A549 treated with Hydrocortisone at 1 μM for 4 hours (cell line): ENCODE measurements around the gene SSH2. TPM values are rescaled to one million over a fixed set of nuclear protein-coding genes. Genes with fewer than 3 reads are reported as not detected.

Source experiments
- total RNA-seq: library from RNA; stranded (reverse); fragments of 200-300 nt; extraction: Qiagen RNA extraction; gene quantifications from 5 replicates; pipeline ENCODE4 v1.2.3, GENCODE V29; 2022

SSH2 gene, protein sequence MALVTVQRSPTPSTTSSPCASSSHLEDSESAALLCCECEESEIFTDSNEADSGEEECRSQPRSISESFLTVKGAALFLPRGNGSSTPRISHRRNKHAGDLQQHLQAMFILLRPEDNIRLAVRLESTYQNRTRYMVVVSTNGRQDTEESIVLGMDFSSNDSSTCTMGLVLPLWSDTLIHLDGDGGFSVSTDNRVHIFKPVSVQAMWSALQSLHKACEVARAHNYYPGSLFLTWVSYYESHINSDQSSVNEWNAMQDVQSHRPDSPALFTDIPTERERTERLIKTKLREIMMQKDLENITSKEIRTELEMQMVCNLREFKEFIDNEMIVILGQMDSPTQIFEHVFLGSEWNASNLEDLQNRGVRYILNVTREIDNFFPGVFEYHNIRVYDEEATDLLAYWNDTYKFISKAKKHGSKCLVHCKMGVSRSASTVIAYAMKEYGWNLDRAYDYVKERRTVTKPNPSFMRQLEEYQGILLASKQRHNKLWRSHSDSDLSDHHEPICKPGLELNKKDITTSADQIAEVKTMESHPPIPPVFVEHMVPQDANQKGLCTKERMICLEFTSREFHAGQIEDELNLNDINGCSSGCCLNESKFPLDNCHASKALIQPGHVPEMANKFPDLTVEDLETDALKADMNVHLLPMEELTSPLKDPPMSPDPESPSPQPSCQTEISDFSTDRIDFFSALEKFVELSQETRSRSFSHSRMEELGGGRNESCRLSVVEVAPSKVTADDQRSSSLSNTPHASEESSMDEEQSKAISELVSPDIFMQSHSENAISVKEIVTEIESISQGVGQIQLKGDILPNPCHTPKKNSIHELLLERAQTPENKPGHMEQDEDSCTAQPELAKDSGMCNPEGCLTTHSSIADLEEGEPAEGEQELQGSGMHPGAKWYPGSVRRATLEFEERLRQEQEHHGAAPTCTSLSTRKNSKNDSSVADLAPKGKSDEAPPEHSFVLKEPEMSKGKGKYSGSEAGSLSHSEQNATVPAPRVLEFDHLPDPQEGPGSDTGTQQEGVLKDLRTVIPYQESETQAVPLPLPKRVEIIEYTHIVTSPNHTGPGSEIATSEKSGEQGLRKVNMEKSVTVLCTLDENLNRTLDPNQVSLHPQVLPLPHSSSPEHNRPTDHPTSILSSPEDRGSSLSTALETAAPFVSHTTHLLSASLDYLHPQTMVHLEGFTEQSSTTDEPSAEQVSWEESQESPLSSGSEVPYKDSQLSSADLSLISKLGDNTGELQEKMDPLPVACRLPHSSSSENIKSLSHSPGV (N-terminal part only)
- total RNA-seq: 23.6 to 32.0 TPM (median 29.2 TPM) in 5 replicates

GRCh38 chr17:29929533-29930408 lies at the start of gene SSH2:
TSS of gene SSH2 (minus strand) at chr17:29930228. CDS start at chr17:29930000, 228 bp downstream.

DNA sequence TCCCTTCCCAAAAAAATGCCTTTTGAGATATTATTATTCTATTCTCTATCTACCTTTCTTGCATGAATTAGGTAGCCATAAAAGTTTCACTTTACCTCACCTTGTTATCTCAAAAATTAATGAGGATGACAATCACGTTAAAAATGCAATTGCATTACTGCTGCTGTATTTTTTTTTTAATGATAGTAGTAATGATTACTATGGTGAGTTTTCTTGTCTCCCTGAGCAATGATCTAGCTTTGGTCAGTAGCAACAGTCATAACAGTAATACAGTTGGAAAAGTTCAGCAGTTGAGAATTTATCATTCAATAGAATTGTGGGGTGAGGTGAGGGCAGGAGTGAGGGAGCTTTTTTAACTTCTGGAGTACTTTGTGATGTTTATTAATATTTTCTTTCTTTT lies 11.3 kb upstream of the SSH2 start, which contains the start of gene EFCAB5:
EFCAB5 (plus strand) TSS at position 301 of the 400 bp plus-strand sequence. CDS start 163 bp downstream, outside the sequence.

DNA sequence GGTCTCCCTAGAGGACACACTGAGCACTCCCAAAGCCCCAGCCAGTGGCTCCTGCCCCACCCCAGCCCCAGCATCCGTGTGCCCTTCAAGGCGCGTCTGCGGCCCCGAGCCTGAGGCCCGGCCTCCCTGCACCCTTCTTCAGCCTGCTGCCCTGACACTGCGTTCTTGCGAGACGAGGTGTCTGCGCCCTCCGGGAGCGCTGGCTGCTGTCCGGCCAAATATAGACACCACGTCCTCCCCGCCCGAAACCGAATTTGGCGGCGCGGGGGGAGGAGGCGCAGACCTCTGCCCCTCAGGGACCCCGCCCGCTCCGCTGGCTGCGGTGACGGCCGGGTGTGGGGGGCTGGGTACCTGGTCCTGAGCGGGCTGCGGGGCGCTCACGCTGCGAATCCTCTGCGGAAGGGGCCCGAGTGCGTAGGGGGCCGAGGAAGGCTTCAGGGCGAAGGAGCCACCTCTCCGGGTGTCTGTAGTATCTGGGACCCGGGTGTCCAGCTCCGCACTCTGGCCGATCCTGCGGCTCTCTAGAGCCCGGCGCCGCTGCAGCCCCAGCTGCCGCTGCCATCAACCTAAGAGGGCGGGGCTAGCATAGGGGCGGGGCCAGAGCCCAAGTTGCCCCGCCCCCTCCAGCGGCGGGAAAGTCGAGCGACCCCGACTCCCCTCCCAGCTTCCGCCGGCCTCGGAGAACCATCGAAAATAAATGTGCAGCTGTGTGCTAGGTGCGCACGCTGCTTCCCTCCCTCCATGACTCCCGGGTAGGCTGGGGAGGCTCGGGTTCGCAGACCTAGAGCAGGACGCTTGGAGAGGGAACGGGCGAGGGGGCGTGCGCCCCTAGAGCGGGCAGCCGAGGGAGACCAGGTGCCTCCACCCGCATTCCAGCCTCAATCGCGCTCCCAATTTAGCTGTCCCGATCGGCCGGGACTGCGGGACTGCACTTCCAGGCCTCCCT lies 307.4 kb downstream of the SSH2 start, which contains the start of gene CORO6:
CORO6 (minus strand) TSS at position 576 of the 946 bp plus-strand sequence. CDS start 1,491 bp downstream, outside the sequence.

GRCh38 chr17:29592850-29593551 lies 337.0 kb downstream of the SSH2 start, which contains the start of gene ANKRD13B:
TSS of gene ANKRD13B (plus strand) at chr17:29593132. CDS start at chr17:29593622, 490 bp downstream.

GRCh38 chr17:29589524-29590410 lies 340.3 kb downstream of the SSH2 start, which contains the start of gene GIT1:
TSS of gene GIT1 (minus strand) at chr17:29589648. CDS start at chr17:29589378, 270 bp downstream.

Other genes with a start within 250 kb of the SSH2 start
- gene EFCAB5, start 11.4 kb upstream of the SSH2 start, total RNA-seq: 0.16 to 0.43 TPM (median 0.31 TPM) in 5 replicates
- 26.3 to 39.3 TPM (median 28.1 TPM) in 5 replicates for gene NSRP1, start 186.6 kb upstream of the SSH2 start, total RNA-seq